GM18499 (cell line): Measurements from ENCODE around the gene HTR3E.
A peak's percentile ranks its signal among the peaks of the same experiment; 100 is the strongest.
"Not testable (repeated sequence)": the region's sequence is repeated elsewhere in the genome, so short reads cannot be mapped to it uniquely, and the experiment has no call there.

Experiments
- ATAC-seq: cut with Tn5 transposase; IDR thresholded peaks from one replicate; pipeline ENCODE4 v1.9.1; 2021; ENCODE audit warnings: moderate number of reproducible peaks; ENCODE audit not compliant: insufficient read depth, unreplicated experiment

The HTR3E gene

DNA sequence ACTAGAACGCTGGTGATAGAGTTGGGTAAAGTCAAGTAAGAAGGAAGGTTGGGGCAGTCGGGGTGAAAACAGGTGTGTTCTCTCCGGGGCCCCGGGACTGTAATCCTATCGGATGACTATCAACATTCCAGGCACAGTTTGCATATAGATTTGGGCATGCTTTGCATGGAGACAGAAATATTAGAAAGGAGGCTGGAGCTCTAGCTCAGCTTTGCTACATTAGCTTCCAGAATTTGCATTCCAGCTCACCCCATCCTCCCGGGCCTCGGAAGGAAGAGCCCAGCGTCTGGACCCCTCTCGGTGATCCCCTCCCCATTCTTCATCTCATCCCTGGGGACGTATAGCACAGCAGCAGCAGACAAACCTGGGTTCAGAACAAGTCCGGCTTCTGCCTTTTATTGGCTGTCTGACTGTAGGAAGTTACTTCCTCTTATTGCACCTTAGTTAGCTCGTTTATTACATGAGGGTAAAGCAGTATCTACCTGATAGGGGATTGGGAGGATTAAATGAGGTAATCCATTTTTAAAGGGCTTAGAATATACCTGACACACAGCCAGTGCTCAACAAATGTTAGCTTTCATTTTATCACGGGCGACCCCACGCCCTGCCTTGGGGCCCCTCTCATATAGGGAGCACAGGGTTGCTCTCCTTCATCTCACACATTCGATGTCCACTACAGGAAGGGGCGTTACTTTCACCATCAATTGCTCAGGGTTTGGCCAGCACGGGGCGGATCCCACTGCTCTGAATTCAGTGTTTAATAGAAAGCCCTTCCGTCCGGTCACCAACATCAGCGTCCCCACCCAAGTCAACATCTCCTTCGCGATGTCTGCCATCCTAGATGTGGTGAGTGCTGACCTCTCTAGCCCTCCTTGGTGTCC lies 3.2 kb downstream of the HTR3E start:
- no peak for ATAC-seq

DNA sequence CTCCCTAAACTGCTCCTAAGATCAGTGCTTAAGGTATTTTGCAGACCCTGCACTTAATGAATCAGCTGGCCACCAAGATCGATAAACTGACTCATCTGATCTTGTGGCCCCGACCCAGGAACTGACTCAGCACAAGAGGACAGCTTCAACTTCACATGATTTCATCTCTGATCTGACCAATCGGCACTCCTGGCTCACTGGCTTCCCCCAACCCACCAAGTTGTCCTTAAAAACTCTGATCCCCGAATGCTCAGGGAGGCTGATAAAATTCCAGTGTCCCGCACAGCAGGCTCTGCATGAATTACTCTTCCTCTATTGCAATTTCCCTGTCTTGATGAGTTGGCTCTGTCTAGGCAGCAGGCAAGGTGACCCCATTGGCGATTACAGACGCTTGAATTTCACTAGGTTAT lies 13.5 kb downstream of the HTR3E start:
- no peak for ATAC-seq

DNA sequence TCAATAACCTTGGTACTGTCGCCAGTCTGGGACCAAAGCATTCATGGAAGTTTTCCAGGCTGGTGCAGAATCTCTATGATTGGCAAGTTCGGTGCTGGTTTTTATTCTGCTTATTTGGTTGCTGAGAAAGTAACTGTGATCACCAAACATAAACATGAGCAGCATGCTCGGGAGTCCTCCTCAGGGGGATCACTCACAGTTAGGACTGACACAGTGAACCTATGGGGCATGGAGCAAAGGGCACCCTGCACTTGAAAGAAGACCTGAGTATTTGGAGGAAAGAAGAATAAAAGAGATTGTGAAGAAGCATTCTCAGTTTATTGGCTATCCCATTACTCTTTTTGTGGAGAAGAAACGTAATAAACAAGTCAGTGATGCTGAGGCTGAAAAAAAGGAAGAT lies 19.2 kb downstream of the HTR3E start:
- no peak for ATAC-seq

DNA sequence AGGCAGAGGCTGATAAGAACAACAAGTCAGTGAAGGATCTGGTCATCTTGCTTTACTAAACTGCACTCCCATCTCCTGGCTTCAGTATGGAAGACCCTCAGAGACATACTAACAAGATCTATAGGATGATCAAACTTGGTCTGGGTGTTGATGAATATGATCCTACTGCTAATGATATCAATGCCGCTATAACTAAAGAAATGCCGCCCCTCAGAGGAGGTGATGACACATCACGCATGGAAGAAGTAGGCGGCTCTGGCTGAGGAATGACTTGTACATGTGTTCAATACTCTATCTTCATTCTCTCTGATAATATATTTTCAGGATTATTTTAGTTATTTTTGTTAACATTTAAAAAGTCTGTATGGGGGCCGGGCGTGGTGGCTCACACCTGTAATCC lies 20.8 kb downstream of the HTR3E start:
- ATAC-seq: no peak

DNA sequence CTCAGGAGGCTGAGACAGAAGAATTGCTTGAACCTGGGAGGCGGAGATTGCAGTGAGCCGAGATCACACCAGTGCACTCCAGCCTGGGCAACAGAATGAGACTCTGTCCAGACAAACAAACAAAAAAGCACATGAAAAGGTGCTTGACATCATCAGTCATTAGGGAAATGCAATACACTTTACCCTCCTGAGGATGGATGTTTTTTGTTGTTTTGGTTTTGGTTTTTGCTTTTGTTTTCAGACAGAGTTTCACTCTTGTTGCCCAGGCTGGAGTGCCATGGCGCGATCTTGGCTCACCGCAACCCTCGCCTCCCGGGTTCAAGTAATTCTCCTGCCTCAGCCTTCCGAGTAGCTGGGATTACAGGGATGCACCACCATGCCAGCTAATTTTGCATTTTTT lies 24.2 kb downstream of the HTR3E start:
- ATAC-seq: not testable (repeated sequence)

DNA sequence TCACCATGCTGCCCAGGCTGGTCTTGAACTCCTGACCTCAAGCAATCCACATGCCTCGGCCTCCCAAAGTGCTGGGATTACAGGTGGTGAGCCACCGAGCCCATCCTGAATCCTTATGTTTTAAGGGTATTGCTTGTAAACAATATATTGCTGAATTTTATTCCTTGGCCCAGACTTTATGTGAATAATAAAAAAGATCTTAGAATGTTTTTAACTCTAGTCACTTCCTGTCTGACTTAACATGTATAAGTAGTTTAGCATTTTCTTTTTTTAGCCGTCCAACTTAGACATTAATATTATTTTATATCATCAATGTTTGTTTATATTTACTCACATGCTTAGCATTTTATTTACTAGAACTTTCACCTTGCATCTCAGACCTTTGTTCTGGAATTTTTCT lies 29.1 kb downstream of the HTR3E start:
- ATAC-seq: no peak

DNA sequence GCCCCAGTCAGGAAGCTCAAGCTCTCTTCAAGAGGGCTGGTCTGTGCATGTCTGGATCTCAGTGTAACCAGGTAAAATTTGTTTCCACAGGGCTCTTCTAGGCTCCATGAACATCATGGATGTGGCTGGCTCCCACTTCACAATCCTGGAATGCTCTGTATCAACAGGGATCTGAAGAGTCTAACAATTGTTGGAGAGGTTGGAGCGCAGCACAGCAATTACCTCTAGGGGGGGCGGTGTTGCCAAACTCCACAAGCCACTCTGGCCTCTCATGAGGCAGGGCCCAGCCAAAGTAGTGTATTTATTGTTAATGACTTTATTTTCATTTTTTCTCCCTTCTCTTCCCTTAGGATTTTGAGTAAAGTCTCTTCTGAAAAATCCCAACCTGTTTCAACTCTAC lies 32.1 kb downstream of the HTR3E start:
- ATAC-seq: no peak

DNA sequence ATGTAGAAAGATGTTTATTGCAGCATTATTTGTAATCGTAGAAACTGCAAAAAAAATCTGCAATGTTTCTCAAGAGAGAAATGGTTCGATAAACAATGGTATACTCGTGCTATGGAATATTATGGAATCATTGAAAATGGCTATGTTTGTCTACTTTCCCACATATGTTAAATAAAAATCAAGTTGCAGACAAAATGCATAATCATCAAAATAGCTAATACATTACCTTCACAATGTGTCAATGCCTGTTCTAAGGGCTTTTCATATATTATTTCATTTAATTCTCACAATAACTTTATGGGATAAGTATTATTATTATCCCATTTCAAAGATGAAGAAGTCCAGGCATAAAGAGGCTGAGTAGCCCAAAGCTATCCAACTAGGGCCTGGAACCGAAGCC lies 36.1 kb downstream of the HTR3E start:
- ATAC-seq: no peak

DNA sequence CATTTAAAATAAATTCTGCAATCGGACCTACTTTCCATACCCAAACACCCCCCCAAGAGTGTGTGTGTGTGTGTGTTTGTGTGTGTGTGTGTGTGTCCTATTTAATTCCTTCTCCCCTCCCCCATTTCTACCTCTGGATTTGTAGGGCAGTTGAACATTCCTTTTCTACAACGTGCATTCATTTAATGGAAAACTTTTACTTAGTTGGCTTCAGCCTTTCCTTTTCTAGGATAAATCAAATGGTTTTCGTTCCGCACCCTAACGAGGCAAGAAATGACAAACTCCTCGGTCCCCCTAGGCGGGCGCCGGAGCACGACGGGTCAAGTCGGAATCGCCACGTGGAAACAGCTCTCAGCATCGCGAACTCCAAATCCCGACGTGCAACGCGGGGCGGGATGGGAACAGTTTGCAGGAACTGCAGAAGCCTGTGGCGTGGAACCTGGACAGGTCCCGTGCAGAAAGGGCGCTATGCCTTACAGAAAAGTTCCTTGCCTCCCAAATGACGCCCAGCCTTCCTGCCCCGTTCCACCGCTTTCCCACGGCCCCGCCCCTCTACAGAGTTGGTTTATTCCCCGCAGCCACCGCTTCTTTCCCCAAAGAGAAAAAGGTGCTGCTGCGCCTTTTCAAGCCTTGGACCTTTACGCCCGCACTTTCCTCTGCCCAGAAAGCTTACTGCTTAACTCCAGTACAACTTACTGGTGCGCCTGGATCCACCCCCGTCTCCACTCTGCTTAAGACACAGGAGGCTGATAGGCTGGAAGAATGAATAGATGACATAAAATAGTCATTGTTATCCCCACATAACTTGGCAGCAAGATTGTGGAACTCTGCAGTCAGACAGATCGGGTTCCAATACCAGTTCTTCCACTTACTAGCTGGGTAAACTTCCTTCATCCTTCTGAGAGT lies 37.2 kb downstream of the HTR3E start:
- no peak for ATAC-seq

DNA sequence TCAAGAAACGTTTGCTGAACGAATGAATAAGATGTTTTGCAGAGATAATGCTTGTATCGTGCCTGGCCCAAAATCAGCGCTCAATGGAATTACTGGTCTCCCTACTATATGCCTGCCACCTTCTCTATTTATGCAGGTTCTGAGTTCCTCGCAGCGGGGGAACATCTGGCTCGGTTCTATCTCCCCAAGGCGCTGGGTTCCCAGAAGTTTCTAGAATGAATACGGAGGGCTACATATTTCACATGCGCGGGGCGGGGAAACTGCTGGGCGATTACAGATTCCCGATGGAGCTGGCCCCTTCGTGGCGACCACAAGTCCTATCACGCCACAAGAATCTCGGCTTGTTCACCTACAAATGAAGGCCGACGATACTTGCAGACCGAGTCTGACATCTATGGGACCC lies 37.9 kb downstream of the HTR3E start:
- peak; percentile 4 for ATAC-seq

DNA sequence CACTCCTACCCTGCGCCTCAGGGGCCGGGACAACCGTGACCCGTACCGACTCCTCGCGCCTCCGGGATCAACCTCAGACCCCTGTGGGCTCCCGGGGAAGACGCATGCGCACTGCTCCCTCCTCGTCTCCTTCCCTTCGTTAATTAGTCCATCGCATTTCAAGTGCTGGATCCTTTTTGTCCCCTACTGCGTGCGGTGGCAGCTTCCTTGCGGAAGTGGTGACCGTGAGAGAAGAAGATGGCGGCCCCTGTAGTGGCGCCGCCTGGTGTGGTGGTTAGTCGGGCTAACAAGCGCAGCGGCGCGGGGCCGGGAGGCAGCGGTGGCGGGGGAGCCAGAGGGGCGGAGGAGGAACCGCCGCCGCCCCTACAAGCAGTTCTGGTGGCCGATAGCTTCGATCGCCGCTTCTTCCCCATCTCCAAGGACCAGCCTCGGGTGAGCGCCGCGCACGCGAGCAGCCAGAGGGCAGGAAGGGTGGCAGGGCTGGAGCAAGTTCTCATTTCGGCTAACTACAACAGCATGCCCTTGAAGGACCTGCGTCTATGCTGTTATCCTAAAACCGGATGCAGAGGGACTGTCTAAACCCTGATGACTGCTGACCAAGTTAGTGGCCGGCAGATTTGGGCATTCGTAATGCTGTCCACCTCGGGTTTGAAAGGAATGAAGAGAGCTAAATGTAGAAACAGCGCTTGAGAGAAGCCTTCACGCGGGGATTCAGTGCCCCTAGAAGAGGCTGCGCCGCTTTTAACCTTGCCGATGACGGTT lies 38.5 kb downstream of the HTR3E start, which contains the start of gene EIF2B5:
TSS of gene EIF2B5 (plus strand) at position 210 of the 762 bp plus-strand sequence. CDS start at position 238, 28 bp downstream.
- ATAC-seq: peak; percentile 47

DNA sequence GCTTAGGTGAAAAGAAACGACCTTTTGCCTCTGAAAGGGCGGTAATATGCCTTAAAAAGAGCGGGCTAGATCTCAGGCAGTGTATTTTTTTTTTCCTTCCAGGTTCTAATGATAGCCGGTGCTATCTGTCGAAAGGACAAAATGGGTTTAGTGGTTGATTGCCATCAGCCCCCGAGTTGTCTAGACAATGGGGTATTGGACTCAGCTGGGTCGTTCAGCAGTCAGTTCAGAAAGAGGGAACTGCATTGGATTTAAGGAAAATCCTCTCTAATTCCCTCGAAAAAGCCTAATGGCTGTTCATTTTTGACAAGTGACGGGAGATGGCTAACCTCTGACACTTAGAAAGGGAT lies 39.0 kb downstream of the HTR3E start:
- ATAC-seq: peak; percentile 8

DNA sequence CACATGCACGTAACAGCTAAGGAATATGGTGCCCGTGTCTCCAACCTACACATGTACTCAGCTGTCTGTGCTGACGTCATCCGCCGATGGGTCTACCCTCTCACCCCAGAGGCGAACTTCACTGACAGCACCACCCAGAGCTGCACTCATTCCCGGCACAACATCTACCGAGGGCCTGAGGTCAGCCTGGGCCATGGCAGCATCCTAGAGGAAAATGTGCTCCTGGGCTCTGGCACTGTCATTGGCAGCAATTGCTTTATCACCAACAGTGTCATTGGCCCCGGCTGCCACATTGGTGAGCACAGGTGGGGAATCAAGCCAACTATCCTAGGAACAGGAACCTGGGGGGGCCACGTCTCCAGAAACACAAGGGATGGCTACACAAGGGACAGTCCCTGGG lies 43.6 kb downstream of the HTR3E start:
- ATAC-seq: no peak

DNA sequence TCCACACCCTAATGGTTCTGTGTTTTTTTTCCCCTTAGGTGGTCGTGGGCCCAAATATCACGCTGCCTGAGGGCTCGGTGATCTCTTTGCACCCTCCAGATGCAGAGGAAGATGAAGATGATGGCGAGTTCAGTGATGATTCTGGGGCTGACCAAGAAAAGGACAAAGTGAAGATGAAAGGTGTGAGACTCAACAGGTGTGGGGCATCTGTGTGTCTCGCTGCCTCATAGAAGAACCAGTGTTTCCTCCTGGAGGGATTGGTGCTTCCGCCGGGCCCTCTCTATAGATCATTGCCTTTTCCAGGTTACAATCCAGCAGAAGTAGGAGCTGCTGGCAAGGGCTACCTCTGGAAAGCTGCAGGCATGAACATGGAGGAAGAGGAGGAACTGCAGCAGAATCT lies 45.3 kb downstream of the HTR3E start:
- ATAC-seq: no peak

DNA sequence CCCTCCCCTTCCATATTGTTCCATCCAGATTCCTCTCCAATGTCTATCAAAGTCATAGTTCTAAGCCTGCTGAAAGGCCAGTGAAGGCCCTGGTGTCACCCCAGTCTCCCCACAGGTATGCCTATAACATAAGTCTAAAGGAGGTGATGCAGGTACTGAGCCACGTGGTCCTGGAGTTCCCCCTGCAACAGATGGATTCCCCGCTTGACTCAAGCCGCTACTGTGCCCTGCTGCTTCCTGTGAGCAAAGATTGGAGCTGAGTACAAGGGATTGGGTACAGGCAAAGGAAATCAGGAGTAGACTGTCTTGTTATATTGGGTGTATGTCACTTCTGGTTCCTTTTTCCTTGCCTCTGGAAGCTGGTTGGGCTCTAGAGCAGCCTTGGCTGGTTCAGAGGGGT lies 46.5 kb downstream of the HTR3E start:
- ATAC-seq: no peak

DNA sequence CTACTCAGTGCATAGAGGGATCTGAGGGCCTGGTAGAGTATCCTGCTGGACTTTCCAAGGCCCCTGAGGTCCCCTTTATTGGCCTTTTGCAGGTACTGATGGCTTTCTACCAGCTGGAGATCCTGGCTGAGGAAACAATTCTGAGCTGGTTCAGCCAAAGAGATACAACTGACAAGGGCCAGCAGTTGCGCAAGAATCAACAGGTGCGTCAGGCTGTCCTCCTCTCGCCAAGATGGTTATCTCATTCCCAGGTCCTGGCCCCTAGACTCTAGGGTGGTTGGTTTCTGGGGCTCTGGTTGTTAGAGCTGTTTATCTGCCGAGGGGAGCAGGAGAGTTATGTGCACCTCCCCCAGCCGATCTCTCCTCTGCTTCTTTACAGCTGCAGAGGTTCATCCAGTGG lies 47.6 kb downstream of the HTR3E start:
- ATAC-seq: no peak

DNA sequence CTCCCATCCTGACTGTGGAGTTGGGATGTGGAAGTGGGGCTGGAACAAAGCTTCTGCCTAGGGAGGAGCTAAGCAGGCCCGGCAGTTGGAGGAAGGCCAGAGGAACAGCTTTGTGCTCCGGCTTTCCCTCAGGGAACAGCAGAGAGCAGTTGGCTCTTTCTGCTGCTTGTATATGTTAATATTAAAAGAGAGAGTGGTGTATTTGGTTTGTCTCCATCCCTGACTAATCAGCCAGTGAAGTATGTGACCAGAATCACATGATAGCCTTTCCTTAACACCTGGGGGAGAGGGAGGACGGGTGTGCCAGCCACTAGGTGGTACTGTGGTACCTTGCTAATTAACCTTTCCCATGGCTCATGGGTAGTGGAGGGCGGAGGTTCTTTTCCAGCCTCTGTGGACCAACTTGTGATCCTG lies 48.3 kb downstream of the HTR3E start:
- no peak for ATAC-seq

DNA sequence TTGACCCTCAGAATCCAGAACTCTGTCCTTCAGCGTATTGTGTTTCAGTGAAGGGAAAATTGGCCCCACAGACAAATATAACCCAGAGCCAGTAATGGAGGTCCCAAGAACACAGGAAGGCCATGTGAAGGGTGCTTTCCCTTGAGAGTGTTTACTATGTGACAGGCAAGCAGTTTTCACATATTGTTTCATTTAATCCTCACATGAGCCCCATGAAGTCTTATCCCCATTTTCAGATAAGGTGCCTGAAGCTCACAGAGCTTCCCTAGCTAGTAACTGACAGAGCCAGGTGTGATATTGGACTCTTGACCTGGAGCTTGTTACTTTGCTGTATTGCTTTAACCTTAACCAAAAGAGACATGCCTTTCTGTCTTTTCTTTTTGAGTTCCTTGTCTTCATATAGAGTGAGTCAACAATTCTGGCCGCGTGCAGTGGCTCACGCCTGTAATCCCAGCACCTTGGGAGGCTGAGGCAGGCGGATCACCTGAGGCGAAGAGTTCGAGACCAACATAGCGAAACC lies 48.9 kb downstream of the HTR3E start:
- no peak for ATAC-seq

DNA sequence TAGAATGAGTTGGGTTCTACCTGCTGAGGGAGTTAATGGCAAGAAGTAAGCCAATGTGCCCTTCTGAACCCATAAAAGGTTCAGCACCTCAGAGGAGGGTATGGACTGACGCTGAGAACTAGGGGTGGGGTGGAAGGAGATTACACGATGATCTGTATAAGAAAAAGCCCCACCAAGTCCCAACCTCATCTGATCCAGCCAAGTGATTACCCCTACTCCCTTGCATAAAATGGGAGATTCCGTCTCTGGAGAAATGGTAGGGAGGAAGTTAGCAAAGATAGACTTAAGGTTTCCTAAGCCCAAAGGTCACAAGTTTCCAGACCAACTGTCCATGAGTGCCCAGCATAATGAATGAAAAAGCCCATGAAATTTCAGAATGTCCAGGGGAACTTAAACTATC lies 51.2 kb downstream of the HTR3E start:
- no peak for ATAC-seq

DNA sequence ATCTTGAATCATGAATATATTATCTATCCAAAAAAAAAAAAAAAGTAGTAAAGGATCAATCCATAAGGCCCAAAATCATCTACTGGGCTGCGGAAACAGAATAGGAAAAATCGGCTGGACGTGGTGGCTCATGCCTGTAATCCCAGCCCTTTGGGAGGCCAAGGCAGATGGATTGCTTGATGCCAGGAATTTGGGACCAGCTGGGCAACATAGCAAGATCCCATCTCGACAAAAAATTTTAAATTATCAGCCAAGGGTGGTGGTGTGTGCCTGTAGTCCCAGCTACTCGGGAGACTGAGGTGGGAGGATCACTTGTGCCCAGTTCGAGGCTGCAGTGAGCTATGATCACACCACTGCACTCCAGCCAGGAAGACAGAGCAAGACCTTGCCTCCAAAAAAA lies 52.3 kb downstream of the HTR3E start:
- no peak for ATAC-seq
